Measurements from ENCODE around the gene MCC. TPM values are rescaled to one million over a fixed set of nuclear protein-coding genes. Genes with fewer than 3 reads are reported as not detected.

MCC gene
- total RNA-seq, 1 donor from 2014 or later, result 26.9 TPM

DNA sequence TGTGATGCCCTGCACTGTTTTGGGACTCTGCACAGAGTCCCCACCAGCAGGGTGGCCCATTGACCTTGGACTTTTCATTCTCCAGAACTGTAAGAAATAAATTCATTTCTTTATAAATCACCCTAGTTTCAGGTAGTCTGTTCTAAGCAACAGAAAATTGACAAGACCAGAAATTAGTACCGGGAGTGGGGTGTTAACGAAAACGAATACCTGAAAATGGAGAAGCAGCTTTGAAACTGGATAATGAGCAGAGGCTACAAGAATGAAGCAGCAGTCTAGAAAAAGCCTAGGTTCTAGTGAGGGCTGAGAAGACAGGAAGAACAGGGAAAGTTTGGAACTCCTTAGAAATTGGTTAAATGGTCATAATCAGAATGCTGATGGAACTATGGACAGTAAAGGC lies 2.1 kb upstream of the MCC start:
- H3K4me1 ChIP-seq (ENCODE audit: insufficient read depth, low read length), result peaks cover 21% of the 10 kb centered on the region
- H2AFZ ChIP-seq (ENCODE audit: low read depth, low read length), result no peak overlapping the region
- H3K27ac ChIP-seq (ENCODE audit: low read depth, low read length), result no peak overlapping the region
- H3K9me3 ChIP-seq (ENCODE audit: insufficient read depth, low read depth, low read length), result peaks cover 7% of the 10 kb centered on the region
- FAIRE-seq, result no peak
- H3K4me3 ChIP-seq (ENCODE audit: insufficient read depth, low read depth, low read length), result no peak overlapping the region
- H3K4me3 Mint-ChIP-seq (ENCODE audit: unreplicated experiment), result no peak overlapping the region
- no peak for DNase-seq (ENCODE audit: low read depth)
- peaks cover 2% of the 10 kb centered on the region for H3K79me2 ChIP-seq (ENCODE audit: insufficient read depth, low read length)
- peaks cover 21% of the 10 kb centered on the region for H3K9me3 Mint-ChIP-seq (ENCODE audit: unreplicated experiment)
- H3K9ac ChIP-seq (ENCODE audit: low read length), result no peak overlapping the region
- TF ChIP-seq CTCF (IDR thresholded peaks at IDR 0.05; ENCODE audit: insufficient read depth, low read depth, low read length) (no peak), EZH2 (IDR thresholded peaks at IDR 0.05; ENCODE audit: insufficient read depth, low read length) (no peak)
- H3K36me3 Mint-ChIP-seq (ENCODE audit: low read depth, unreplicated experiment), result peaks cover 11% of the 10 kb centered on the region
- no peak overlapping the region for H3K4me2 ChIP-seq (ENCODE audit: low read length)
- H3K27me3 Mint-ChIP-seq (ENCODE audit: low read depth, unreplicated experiment), result peaks cover 5% of the 10 kb centered on the region
- peaks cover 25% of the 10 kb centered on the region for H3K4me1 Mint-ChIP-seq (ENCODE audit: low read depth, unreplicated experiment)
- no peaks in the 10 kb centered on the region for H3K36me3 ChIP-seq (ENCODE audit: insufficient read depth, low read length)
- peaks cover 6% of the 10 kb centered on the region for H4K20me1 ChIP-seq (ENCODE audit: insufficient read depth, low read length)
- H3K27ac Mint-ChIP-seq (ENCODE audit: unreplicated experiment), result peak overlapping the region; percentile 98
- H3K27me3 ChIP-seq (ENCODE audit: insufficient read depth, low read length), result no peaks in the 10 kb centered on the region

DNA sequence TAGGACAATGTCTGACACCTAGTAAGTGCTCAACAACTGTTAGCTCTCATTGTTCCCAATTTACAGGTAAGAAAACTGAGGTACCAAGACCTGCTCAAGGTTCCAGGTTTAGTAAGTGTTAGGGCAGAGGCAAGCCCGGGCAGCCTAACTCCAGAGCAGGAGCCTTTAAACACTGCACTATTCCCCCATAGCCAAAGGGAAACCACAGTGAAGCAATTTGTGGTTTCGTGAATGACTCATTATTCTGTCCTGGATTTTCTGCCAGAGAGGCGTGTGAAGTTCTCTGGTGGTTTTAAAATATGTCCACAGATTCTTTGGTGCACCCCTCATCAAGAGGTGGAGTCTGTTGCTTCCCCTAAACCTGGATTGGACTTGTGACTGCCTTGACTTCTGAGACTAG lies 1.0 kb upstream of the MCC start:
- Histone ChIP-seq H3K4me3 (ENCODE audit: insufficient read depth, low read depth, low read length) (peak overlapping the region; percentile 77), H3K27ac (ENCODE audit: low read depth, low read length) (peak overlapping the region; percentile 73), H4K20me1 (ENCODE audit: insufficient read depth, low read length) (peaks cover 8% of the 10 kb centered on the region), H3K9me3 (ENCODE audit: insufficient read depth, low read depth, low read length) (peaks cover 7% of the 10 kb centered on the region), H3K79me2 (ENCODE audit: insufficient read depth, low read length) (peaks cover 3% of the 10 kb centered on the region), H3K36me3 (ENCODE audit: insufficient read depth, low read length) (no peaks in the 10 kb centered on the region), H3K9ac (ENCODE audit: low read length) (peak overlapping the region; percentile 82), H3K4me2 (ENCODE audit: low read length) (peak overlapping the region; percentile 95), H3K27me3 (ENCODE audit: insufficient read depth, low read length) (no peaks in the 10 kb centered on the region), H2AFZ (ENCODE audit: low read depth, low read length) (no peak overlapping the region), H3K4me1 (ENCODE audit: insufficient read depth, low read length) (peaks cover 21% of the 10 kb centered on the region)
- Mint-ChIP-seq H3K4me1 (ENCODE audit: low read depth, unreplicated experiment) (peaks cover 23% of the 10 kb centered on the region), H3K4me3 (ENCODE audit: unreplicated experiment) (peak overlapping the region; percentile 69), H3K27ac (ENCODE audit: unreplicated experiment) (peak overlapping the region; percentile 98), H3K9me3 (ENCODE audit: unreplicated experiment) (peaks cover 21% of the 10 kb centered on the region), H3K36me3 (ENCODE audit: low read depth, unreplicated experiment) (peaks cover 11% of the 10 kb centered on the region), H3K27me3 (ENCODE audit: low read depth, unreplicated experiment) (peaks cover 5% of the 10 kb centered on the region)
- TF ChIP-seq CTCF (IDR thresholded peaks at IDR 0.05; ENCODE audit: insufficient read depth, low read depth, low read length) (no peak), EZH2 (IDR thresholded peaks at IDR 0.05; ENCODE audit: insufficient read depth, low read length) (no peak)
- peak; percentile 99 for DNase-seq (ENCODE audit: low read depth)
- peak; percentile 99 for FAIRE-seq

DNA sequence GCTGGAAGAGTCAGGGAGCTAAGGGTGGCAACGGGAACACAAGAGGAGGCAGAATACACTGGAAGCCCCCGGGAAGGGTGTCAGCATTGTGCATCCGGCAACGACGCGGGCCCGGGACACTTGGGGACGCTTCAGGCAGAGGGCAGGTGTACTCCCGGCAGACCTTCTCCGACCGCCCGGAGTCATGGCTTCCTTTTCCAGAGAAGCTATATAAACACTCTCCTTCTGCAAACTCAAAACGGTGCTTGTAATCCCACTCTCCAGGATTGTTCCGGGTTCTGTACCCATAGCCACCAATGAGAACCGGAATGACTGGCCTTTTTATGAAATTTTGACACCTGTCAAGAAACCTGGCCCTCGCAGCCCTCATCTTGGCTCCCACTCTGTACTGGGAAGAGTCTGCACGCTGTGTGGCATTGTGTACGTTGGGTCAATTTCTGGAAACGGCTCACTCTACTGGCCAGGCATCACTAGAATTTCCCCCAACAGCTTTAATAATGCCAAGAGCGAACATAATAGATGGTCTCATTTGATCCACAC lies 462 bp upstream of the MCC start:
- TF ChIP-seq CTCF (IDR thresholded peaks at IDR 0.05; ENCODE audit: insufficient read depth, low read depth, low read length), result no peak
- no peak for TF ChIP-seq EZH2 (IDR thresholded peaks at IDR 0.05; ENCODE audit: insufficient read depth, low read length)
- no peak for FAIRE-seq
- H3K9me3 ChIP-seq (ENCODE audit: insufficient read depth, low read depth, low read length), result peaks cover 7% of the 10 kb centered on the region
- Mint-ChIP-seq H3K9me3 (ENCODE audit: unreplicated experiment) (peaks cover 21% of the 10 kb centered on the region), H3K27ac (ENCODE audit: unreplicated experiment) (peak overlapping the region; percentile 98), H3K36me3 (ENCODE audit: low read depth, unreplicated experiment) (peaks cover 11% of the 10 kb centered on the region), H3K27me3 (ENCODE audit: low read depth, unreplicated experiment) (peaks cover 5% of the 10 kb centered on the region), H3K4me1 (ENCODE audit: low read depth, unreplicated experiment) (peaks cover 23% of the 10 kb centered on the region), H3K4me3 (ENCODE audit: unreplicated experiment) (peak overlapping the region; percentile 94)
- H3K27ac ChIP-seq (ENCODE audit: low read depth, low read length), result peak overlapping the region; percentile 73
- H3K79me2 ChIP-seq (ENCODE audit: insufficient read depth, low read length), result peaks cover 3% of the 10 kb centered on the region
- H3K4me2 ChIP-seq (ENCODE audit: low read length), result peak overlapping the region; percentile 95
- peak overlapping the region; percentile 77 for H3K4me3 ChIP-seq (ENCODE audit: insufficient read depth, low read depth, low read length)
- H3K27me3 ChIP-seq (ENCODE audit: insufficient read depth, low read length), result no peaks in the 10 kb centered on the region
- H2AFZ ChIP-seq (ENCODE audit: low read depth, low read length), result peak overlapping the region; percentile 89
- H4K20me1 ChIP-seq (ENCODE audit: insufficient read depth, low read length), result peaks cover 8% of the 10 kb centered on the region
- H3K9ac ChIP-seq (ENCODE audit: low read length), result peak overlapping the region; percentile 82
- DNase-seq (ENCODE audit: low read depth), result peak; percentile 32
- H3K4me1 ChIP-seq (ENCODE audit: insufficient read depth, low read length), result peaks cover 21% of the 10 kb centered on the region
- no peaks in the 10 kb centered on the region for H3K36me3 ChIP-seq (ENCODE audit: insufficient read depth, low read length)
